ENCODE measurements around the gene NXPH3.

NXPH3 gene

GRCh38 chr17:49578414-49578813 lies 2.7 kb downstream of the NXPH3 start:
- TF ChIP-seq SNAI2 (CRISPR knock-in tag; IDR thresholded peaks at IDR 0.05) = no peak
- TF ChIP-seq GLIS3 (CRISPR knock-in tag; IDR thresholded peaks at IDR 0.05) = no peak
- TF ChIP-seq CREB5 (CRISPR knock-in tag; IDR thresholded peaks at IDR 0.05; ENCODE audit: low read depth) = no peak
- no peak for TF ChIP-seq OSR1 (CRISPR knock-in tag; IDR thresholded peaks at IDR 0.05)
- no peak for TF ChIP-seq TOX (CRISPR knock-in tag; IDR thresholded peaks at IDR 0.05; ENCODE audit: borderline replicate concordance)
- no peak for TF ChIP-seq POU6F1 (CRISPR knock-in tag; IDR thresholded peaks at IDR 0.05; ENCODE audit: borderline replicate concordance, low read depth)
- TF ChIP-seq ZFP30 (CRISPR knock-in tag; IDR thresholded peaks at IDR 0.05) = no peak
- no peak for TF ChIP-seq PPARA (CRISPR knock-in tag; IDR thresholded peaks at IDR 0.05; ENCODE audit: borderline replicate concordance)
- no peak for TF ChIP-seq CSDC2 (CRISPR knock-in tag; IDR thresholded peaks at IDR 0.05)
- no peak for TF ChIP-seq BACH2 (CRISPR knock-in tag; IDR thresholded peaks at IDR 0.05; ENCODE audit: borderline replicate concordance)
- no peak for ATAC-seq

- TF ChIP-seq ZC3H10 (CRISPR knock-in tag; IDR thresholded peaks at IDR 0.05) (no peak), TOX (CRISPR knock-in tag; IDR thresholded peaks at IDR 0.05; ENCODE audit: borderline replicate concordance) (no peak), BACH2 (CRISPR knock-in tag; IDR thresholded peaks at IDR 0.05; ENCODE audit: borderline replicate concordance) (no peak), CSDC2 (CRISPR knock-in tag; IDR thresholded peaks at IDR 0.05) (no peak), ISL1 (CRISPR knock-in tag; IDR thresholded peaks at IDR 0.05) (no peak), TCF4 (CRISPR knock-in tag; IDR thresholded peaks at IDR 0.05; ENCODE audit: borderline replicate concordance) (no peak), ZNF8 (CRISPR knock-in tag; IDR thresholded peaks at IDR 0.05) (no peak)
- no peak for ATAC-seq
Observed at GRCh38 chr17:49578952-49579500, 3.4 kb downstream of the NXPH3 start.

GRCh38 chr17:49579522-49579921 lies 3.9 kb downstream of the NXPH3 start:
- ATAC-seq = no peak
- TF ChIP-seq TCF4 (CRISPR knock-in tag; IDR thresholded peaks at IDR 0.05; ENCODE audit: borderline replicate concordance) = no peak
- TF ChIP-seq ZNF8 (CRISPR knock-in tag; IDR thresholded peaks at IDR 0.05) = no peak
- no peak for TF ChIP-seq CSDC2 (CRISPR knock-in tag; IDR thresholded peaks at IDR 0.05)

GRCh38 chr17:49580055-49580721 lies 4.5 kb downstream of the NXPH3 start:
- ATAC-seq = no peak
- TF ChIP-seq ESRRG (CRISPR knock-in tag; IDR thresholded peaks at IDR 0.05) (no peak), OSR1 (CRISPR knock-in tag; IDR thresholded peaks at IDR 0.05) (no peak), PPARA (CRISPR knock-in tag; IDR thresholded peaks at IDR 0.05; ENCODE audit: borderline replicate concordance) (no peak), ARNTL (CRISPR knock-in tag; IDR thresholded peaks at IDR 0.05; ENCODE audit: borderline replicate concordance, low read depth) (no peak), TSHZ2 (CRISPR knock-in tag; IDR thresholded peaks at IDR 0.05) (no peak), ZNF565 (CRISPR knock-in tag; conservative IDR thresholded peaks at IDR 0.05; ENCODE audit: low read depth) (no peak), BACH2 (CRISPR knock-in tag; IDR thresholded peaks at IDR 0.05; ENCODE audit: borderline replicate concordance) (no peak), POU6F1 (CRISPR knock-in tag; IDR thresholded peaks at IDR 0.05; ENCODE audit: borderline replicate concordance, low read depth) (no peak), GLIS3 (CRISPR knock-in tag; IDR thresholded peaks at IDR 0.05) (no peak), ZFP3 (CRISPR knock-in tag; IDR thresholded peaks at IDR 0.05) (no peak), CSRNP3 (CRISPR knock-in tag; IDR thresholded peaks at IDR 0.05) (no peak), ISL1 (CRISPR knock-in tag; IDR thresholded peaks at IDR 0.05) (no peak)
